ENCODE data around the gene BMP6.
A peak's percentile ranks its signal among the peaks of the same experiment; 100 is the strongest.

The BMP6 gene

GRCh38 chr6:7905416-7905815 lies 179.5 kb downstream of the BMP6 start:
- DNase-seq: peak; percentile 9
- peak overlapping the region; percentile 94 for H3K4me3 ChIP-seq (ENCODE audit: low read length)
- no peaks in the 10 kb centered on the region for H3K9me2 ChIP-seq (replicated peaks; ENCODE audit: insufficient read depth, low read length)
- H4K20me1 ChIP-seq (ENCODE audit: insufficient read depth, low read length): no peaks in the 10 kb centered on the region
- peaks cover 62% of the 10 kb centered on the region for H3K36me3 ChIP-seq (replicated peaks; ENCODE audit: insufficient read depth, low read length)
- peak overlapping the region; percentile 100 for H3K9ac ChIP-seq (ENCODE audit: low read length)
- H3F3A ChIP-seq (ENCODE audit: insufficient read depth, low read length): peaks cover 93% of the 10 kb centered on the region
- TF ChIP-seq EZH2phosphoT487 (IDR thresholded peaks at IDR 0.05; ENCODE audit: low read length) (no peak), CTCF (IDR thresholded peaks at IDR 0.05; ENCODE audit: low read length) (no peak), EZH2 (optimal IDR thresholded peaks at IDR 0.05; ENCODE audit: low read depth, low read length) (no peak)
- H3K4me2 ChIP-seq (ENCODE audit: low read depth, low read length): peak overlapping the region; percentile 100
- no peaks in the 10 kb centered on the region for H3K27me3 ChIP-seq (replicated peaks; ENCODE audit: insufficient read depth, low read length)
- H3K4me1 ChIP-seq (ENCODE audit: low read length): peaks cover 54% of the 10 kb centered on the region
- no peaks in the 10 kb centered on the region for H3K9me3 ChIP-seq (replicated peaks; ENCODE audit: insufficient read depth, low read length)
- H3K27ac ChIP-seq (ENCODE audit: low read length): peak overlapping the region; percentile 100
- peaks cover 96% of the 10 kb centered on the region for H3K79me2 ChIP-seq (ENCODE audit: low read length)
- no peak overlapping the region for H2AFZ ChIP-seq (ENCODE audit: low read length)

DNA sequence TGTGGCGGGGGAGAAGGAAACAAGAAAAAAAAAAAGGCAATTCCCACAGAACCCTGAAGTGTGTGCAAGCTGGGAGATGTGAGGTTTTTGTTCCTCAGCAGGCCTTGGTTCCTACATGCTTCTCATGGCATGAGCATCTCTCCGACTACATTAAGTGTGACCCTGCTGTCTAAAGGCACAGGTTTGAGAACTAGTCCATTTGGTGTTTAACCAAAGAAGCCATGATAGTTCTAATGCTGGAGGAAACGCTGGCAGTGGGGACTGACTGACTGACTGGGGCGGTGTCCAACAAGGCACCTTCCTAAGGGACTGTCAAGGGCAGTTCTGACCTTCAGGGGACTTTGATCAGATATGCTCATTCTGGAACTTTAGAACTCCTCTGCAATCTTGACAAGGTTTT lies 180.8 kb downstream of the BMP6 start:
- H3K4me2 ChIP-seq (ENCODE audit: low read depth, low read length): peak overlapping the region; percentile 100

DNA sequence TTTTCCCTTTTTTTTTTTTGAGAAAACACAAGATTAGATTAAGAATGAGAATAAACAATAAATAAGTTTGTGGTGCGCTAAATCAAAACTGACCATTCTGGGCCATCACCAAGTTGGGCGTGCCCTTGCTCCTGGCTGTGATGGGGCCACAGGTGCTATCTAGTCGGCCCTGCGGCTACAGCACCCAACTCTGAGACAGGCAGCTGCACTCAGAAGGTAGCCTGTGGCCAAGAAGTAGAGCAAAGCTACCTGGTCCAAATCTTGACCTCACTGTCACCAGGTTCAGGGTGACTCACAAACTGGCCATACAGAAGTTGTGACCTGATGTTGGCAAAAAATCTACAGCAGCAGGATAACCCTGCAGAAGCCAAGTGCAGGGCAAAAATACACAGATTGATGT lies 181.3 kb downstream of the BMP6 start:
- H3K79me2 ChIP-seq (ENCODE audit: low read length): peaks cover 93% of the 10 kb centered on the region
- H3K9me2 ChIP-seq (replicated peaks; ENCODE audit: insufficient read depth, low read length): no peaks in the 10 kb centered on the region
- peaks cover 61% of the 10 kb centered on the region for H3K36me3 ChIP-seq (replicated peaks; ENCODE audit: insufficient read depth, low read length)
- peak overlapping the region; percentile 100 for H3K27ac ChIP-seq (ENCODE audit: low read length)
- no peaks in the 10 kb centered on the region for H4K20me1 ChIP-seq (ENCODE audit: insufficient read depth, low read length)
- peaks cover 44% of the 10 kb centered on the region for H3K4me1 ChIP-seq (ENCODE audit: low read length)
- H2AFZ ChIP-seq (ENCODE audit: low read length): no peak overlapping the region
- H3F3A ChIP-seq (ENCODE audit: insufficient read depth, low read length): peaks cover 89% of the 10 kb centered on the region
- peak overlapping the region; percentile 100 for H3K4me2 ChIP-seq (ENCODE audit: low read depth, low read length)
- peak overlapping the region; percentile 94 for H3K4me3 ChIP-seq (ENCODE audit: low read length)
- TF ChIP-seq EZH2phosphoT487 (IDR thresholded peaks at IDR 0.05; ENCODE audit: low read length) (no peak), EZH2 (optimal IDR thresholded peaks at IDR 0.05; ENCODE audit: low read depth, low read length) (no peak), CTCF (IDR thresholded peaks at IDR 0.05; ENCODE audit: low read length) (no peak)
- H3K27me3 ChIP-seq (replicated peaks; ENCODE audit: insufficient read depth, low read length): no peaks in the 10 kb centered on the region
- no peaks in the 10 kb centered on the region for H3K9me3 ChIP-seq (replicated peaks; ENCODE audit: insufficient read depth, low read length)
- peak; percentile 57 for DNase-seq
- H3K9ac ChIP-seq (ENCODE audit: low read length): peak overlapping the region; percentile 100

More for the DNA sequence above, 180.8 kb downstream of the BMP6 start:
- no peak overlapping the region for H2AFZ ChIP-seq (ENCODE audit: low read length)
- peak overlapping the region; percentile 100 for H3K27ac ChIP-seq (ENCODE audit: low read length)
- no peaks in the 10 kb centered on the region for H3K27me3 ChIP-seq (replicated peaks; ENCODE audit: insufficient read depth, low read length)
- no peaks in the 10 kb centered on the region for H4K20me1 ChIP-seq (ENCODE audit: insufficient read depth, low read length)
- peak overlapping the region; percentile 100 for H3K9ac ChIP-seq (ENCODE audit: low read length)
- H3K79me2 ChIP-seq (ENCODE audit: low read length): peaks cover 93% of the 10 kb centered on the region
- DNase-seq: peak; percentile 43
- no peaks in the 10 kb centered on the region for H3K9me2 ChIP-seq (replicated peaks; ENCODE audit: insufficient read depth, low read length)
- peak overlapping the region; percentile 94 for H3K4me3 ChIP-seq (ENCODE audit: low read length)
- H3K36me3 ChIP-seq (replicated peaks; ENCODE audit: insufficient read depth, low read length): peaks cover 61% of the 10 kb centered on the region
- TF ChIP-seq EZH2 (optimal IDR thresholded peaks at IDR 0.05; ENCODE audit: low read depth, low read length): no peak
- TF ChIP-seq CTCF (IDR thresholded peaks at IDR 0.05; ENCODE audit: low read length): no peak
- no peak for TF ChIP-seq EZH2phosphoT487 (IDR thresholded peaks at IDR 0.05; ENCODE audit: low read length)
- peaks cover 89% of the 10 kb centered on the region for H3F3A ChIP-seq (ENCODE audit: insufficient read depth, low read length)
- peaks cover 44% of the 10 kb centered on the region for H3K4me1 ChIP-seq (ENCODE audit: low read length)
- H3K9me3 ChIP-seq (replicated peaks; ENCODE audit: insufficient read depth, low read length): no peaks in the 10 kb centered on the region

All from MM.1S (cell line).